Esophagus muscularis mucosa (tissue), 4 donors: ENCODE measurements around the gene CENPC. TPM values are rescaled to one million over a fixed set of nuclear protein-coding genes. Genes with fewer than 3 reads are reported as not detected.
"Not testable (repeated sequence)": the region's sequence is repeated elsewhere in the genome, so short reads cannot be mapped to it uniquely, and the experiment has no call there.

Experiments used
- DNase-seq: peaks from one replicate; pipeline ENCODE4 v3.0.0-alpha.2; 2017; ENCODE audit errors: extremely low spot score
- H3K27ac ChIP-seq, 4 donors: fragments of 200-600 bp; sonication (generic); replicated peaks in 1 of 4; 1 replicate in 3 of 4; 2 replicates in 1 of 4; pipeline ENCODE4 v1.5.1; 2016 to 2019; ENCODE audit warnings: mild to moderate bottlenecking in 1 of 4
- H3K27me3 ChIP-seq, 4 donors: fragments of 200-600 bp; sonication (generic); one replicate each; pipeline versions ENCODE4 v1.5.1 to v1.6.0; 2016 to 2019
- H3K36me3 ChIP-seq, 4 donors: fragments of 200-600 bp; sonication (generic); one replicate each; pipeline ENCODE4 v1.5.1; 2016 to 2019
- H3K4me1 ChIP-seq, 4 donors: fragments of 200-600 bp; sonication (generic); one replicate each; pipeline ENCODE4 v1.5.1; 2016 to 2019
- H3K4me3 ChIP-seq, 4 donors: fragments of 200-600 bp; sonication (generic); 1 replicate in 2 of 4; 2 replicates in 2 of 4; pipeline ENCODE4 v1.5.1; 2016 to 2019; ENCODE audit warnings: mild to moderate bottlenecking in 4 of 4, moderate library complexity in 1 of 4
- H3K9me3 ChIP-seq, 4 donors: fragments of 200-600 bp; sonication (generic); 1 replicate in 3 of 4; 2 replicates in 1 of 4; pipeline ENCODE4 v1.5.1; 2016 to 2019
- CTCF ChIP-seq, 3 experiments: fragments of 200-600 bp in 2 of 3; fragments of 450-650 bp in 1 of 3; sonication (generic) in 2 of 3; IDR thresholded peaks; one replicate each; pipeline ENCODE4 v1.5.1; 2017 to 2019; ENCODE audit warnings: antibody characterized with exemption in 3 of 3, mild to moderate bottlenecking in 2 of 3, moderate library complexity in 1 of 3
- EP300 ChIP-seq: sonication (generic); formaldehyde crosslinking; IDR thresholded peaks from one replicate; pipeline ENCODE4 v1.6.1; 2017; ENCODE audit warnings: antibody characterized with exemption
- POLR2A ChIP-seq: fragments of 450-650 bp; IDR thresholded peaks from one replicate; pipeline ENCODE4 v1.6.1; 2017; ENCODE audit warnings: antibody characterized with exemption, moderate library complexity, mild to moderate bottlenecking, low read depth
- POLR2AphosphoS5 ChIP-seq, 2 donors: sonication (generic); formaldehyde crosslinking; IDR thresholded peaks; one replicate each; pipeline ENCODE4 v1.6.1; 2017; ENCODE audit warnings: antibody characterized with exemption in 2 of 2
- WGBS: methylation state at CpG from one replicate; pipeline ENCODE4 v1.1.5; 2018; 5-methylcytosine and 5-hydroxymethylcytosine counted together
- intact Hi-C: fragments of 100-400 bp; cut with DNase I; formaldehyde crosslinking; loops from one replicate; pipeline ENCODE4 v1.15.1; 2023
- total RNA-seq, 4 donors: library from RNA; depleted of rRNA; stranded (reverse); fragments of >200 nt; gene quantifications; one replicate each; pipeline versions ENCODE4 v1.1.0 to v1.2.1, GENCODE V29; 2016

CENPC gene
- total RNA-seq, 4 donors from 2014 or later = 14.5 to 26.2 (median 15.3) TPM

- no peaks in the 10 kb centered on the region for H3K9me3 ChIP-seq
- no peak for DNase-seq
- 78% methylated on average over 1 of the region's 1 CpG for WGBS
- no peak overlapping the region for H3K27ac ChIP-seq
- intact Hi-C loops = no loop called here
- TF ChIP-seq CTCF (IDR thresholded peaks at IDR 0.05) = no peak
- no peak for TF ChIP-seq EP300
- no peak for TF ChIP-seq POLR2AphosphoS5 (IDR thresholded peaks at IDR 0.05)
- TF ChIP-seq POLR2A = no peak
- H3K4me3 ChIP-seq = no peak overlapping the region
- H3K4me1 ChIP-seq = peaks cover 8 to 34% (median 33%) of the 10 kb centered on the region in 4 donors
- no peaks in the 10 kb centered on the region for H3K27me3 ChIP-seq
- peaks cover 10 to 43% (median 31%) of the 10 kb centered on the region in 4 donors for H3K36me3 ChIP-seq
Measured at GRCh38 chr4:67542076-67542475, 3.2 kb downstream of the CENPC start.

- TF ChIP-seq POLR2A (no peak), EP300 (no peak), CTCF (IDR thresholded peaks at IDR 0.05) (no peak), POLR2AphosphoS5 (IDR thresholded peaks at IDR 0.05) (no peak)
- intact Hi-C loops = no loop called here
- Histone ChIP-seq H3K27me3 (no peaks in the 10 kb centered on the region), H3K4me3 (no peak overlapping the region), H3K9me3 (no peaks in the 10 kb centered on the region), H3K4me1 (peaks cover 8 to 34% (median 28%) of the 10 kb centered on the region in 4 donors), H3K27ac (no peak overlapping the region), H3K36me3 (peaks cover 10 to 63% (median 43%) of the 10 kb centered on the region in 4 donors)
- 95% methylated on average over 1 of the region's 1 CpG for WGBS
- DNase-seq = no peak
Measured at GRCh38 chr4:67539830-67540229, 5.5 kb downstream of the CENPC start.

GRCh38 chr4:67535280-67535840 is 9.9 kb downstream of the CENPC start:
- no peaks in the 10 kb centered on the region for H3K9me3 ChIP-seq
- peaks cover 0 to 3% (median 0%) of the 10 kb centered on the region in 4 donors for H3K4me1 ChIP-seq
- no peaks in the 10 kb centered on the region for H3K27me3 ChIP-seq
- no peak for DNase-seq
- H3K4me3 ChIP-seq = no peak overlapping the region
- intact Hi-C loops = no loop called here
- WGBS = 76% methylated on average over 2 of the region's 2 CpGs
- peaks cover 10 to 88% (median 66%) of the 10 kb centered on the region in 4 donors for H3K36me3 ChIP-seq
- H3K27ac ChIP-seq = no peak overlapping the region
- TF ChIP-seq POLR2A (no peak), POLR2AphosphoS5 (IDR thresholded peaks at IDR 0.05) (no peak), CTCF (IDR thresholded peaks at IDR 0.05) (no peak), EP300 (no peak)

- intact Hi-C loops = no loop called here
- DNase-seq = no peak
- H3K4me1 ChIP-seq = peaks cover 0 to 3% (median 0%) of the 10 kb centered on the region in 4 donors
- H3K9me3 ChIP-seq = no peaks in the 10 kb centered on the region
- 98% methylated on average over 3 of the region's 3 CpGs for WGBS
- no peaks in the 10 kb centered on the region for H3K27me3 ChIP-seq
- no peak overlapping the region for H3K4me3 ChIP-seq
- H3K27ac ChIP-seq = no peak overlapping the region
- TF ChIP-seq POLR2A = no peak
- no peak for TF ChIP-seq POLR2AphosphoS5 (IDR thresholded peaks at IDR 0.05)
- TF ChIP-seq CTCF (IDR thresholded peaks at IDR 0.05) = no peak
- no peak for TF ChIP-seq EP300
- peaks cover 10 to 82% (median 58%) of the 10 kb centered on the region in 4 donors for H3K36me3 ChIP-seq
Measured at GRCh38 chr4:67533112-67533511, 12.2 kb downstream of the CENPC start.

GRCh38 chr4:67532397-67532796 is 12.9 kb downstream of the CENPC start:
- H3K4me3 ChIP-seq, H3K27me3 ChIP-seq, H3K4me1 ChIP-seq, intact Hi-C loops, H3K27ac ChIP-seq, H3K9me3 ChIP-seq, DNase-seq: not testable (repeated sequence)
- WGBS = 84% methylated on average over 4 of the region's 4 CpGs
- H3K36me3 ChIP-seq = peaks cover 7 to 75% (median 53%) of the 10 kb centered on the region in 4 donors
